AG09319 (cell line): ENCODE data around the gene NTHL1.

Experiments
- DNase-seq: peaks from one replicate; pipeline ENCODE4 v3.0.0-alpha.2; 2010; ENCODE audit warnings: low read depth; ENCODE audit errors: extremely low read depth
- TF ChIP-seq, protein P1 (sequence below): IDR thresholded peaks from 2 replicates; pipeline ENCODE4 v1.5.1; 2011; ENCODE audit warnings: low read depth, mild to moderate bottlenecking, inconsistent platforms, low read length, moderate library complexity

The NTHL1 gene

DNA sequence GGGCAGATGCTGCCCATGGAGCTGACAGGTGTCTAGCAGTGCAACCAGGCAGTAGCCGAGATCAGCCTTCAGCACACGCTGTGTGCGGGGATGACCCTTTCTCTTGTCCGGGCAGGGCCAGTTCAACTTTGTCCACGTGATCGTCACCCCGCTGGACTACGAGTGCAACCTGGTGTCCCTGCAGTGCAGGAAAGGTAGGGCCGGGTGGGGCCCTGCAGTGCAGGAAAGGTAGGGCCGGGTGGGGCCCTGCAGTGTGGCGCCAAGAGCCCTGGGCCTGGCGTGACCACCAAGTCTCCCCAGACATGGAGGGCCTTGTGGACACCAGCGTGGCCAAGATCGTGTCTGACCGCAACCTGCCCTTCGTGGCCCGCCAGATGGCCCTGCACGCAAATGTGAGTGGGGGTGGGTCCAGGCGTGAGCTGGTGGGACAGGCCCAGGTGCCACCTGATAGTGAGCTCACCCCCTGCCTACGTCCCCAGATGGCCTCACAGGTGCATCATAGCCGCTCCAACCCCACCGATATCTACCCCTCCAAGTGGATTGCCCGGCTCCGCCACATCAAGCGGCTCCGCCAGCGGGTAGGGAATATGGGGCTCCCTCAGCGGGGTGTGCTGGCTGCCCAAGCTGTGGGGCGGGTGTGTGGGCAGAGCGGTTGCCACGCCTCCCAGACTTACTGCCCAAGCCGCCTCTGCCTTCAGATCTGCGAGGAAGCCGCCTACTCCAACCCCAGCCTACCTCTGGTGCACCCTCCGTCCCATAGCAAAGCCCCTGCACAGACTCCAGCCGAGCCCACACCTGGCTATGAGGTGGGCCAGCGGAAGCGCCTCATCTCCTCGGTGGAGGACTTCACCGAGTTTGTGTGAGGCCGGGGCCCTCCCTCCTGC is 40.4 kb upstream of the NTHL1 start:
- no peak for DNase-seq
- TF ChIP-seq, protein P1, sequence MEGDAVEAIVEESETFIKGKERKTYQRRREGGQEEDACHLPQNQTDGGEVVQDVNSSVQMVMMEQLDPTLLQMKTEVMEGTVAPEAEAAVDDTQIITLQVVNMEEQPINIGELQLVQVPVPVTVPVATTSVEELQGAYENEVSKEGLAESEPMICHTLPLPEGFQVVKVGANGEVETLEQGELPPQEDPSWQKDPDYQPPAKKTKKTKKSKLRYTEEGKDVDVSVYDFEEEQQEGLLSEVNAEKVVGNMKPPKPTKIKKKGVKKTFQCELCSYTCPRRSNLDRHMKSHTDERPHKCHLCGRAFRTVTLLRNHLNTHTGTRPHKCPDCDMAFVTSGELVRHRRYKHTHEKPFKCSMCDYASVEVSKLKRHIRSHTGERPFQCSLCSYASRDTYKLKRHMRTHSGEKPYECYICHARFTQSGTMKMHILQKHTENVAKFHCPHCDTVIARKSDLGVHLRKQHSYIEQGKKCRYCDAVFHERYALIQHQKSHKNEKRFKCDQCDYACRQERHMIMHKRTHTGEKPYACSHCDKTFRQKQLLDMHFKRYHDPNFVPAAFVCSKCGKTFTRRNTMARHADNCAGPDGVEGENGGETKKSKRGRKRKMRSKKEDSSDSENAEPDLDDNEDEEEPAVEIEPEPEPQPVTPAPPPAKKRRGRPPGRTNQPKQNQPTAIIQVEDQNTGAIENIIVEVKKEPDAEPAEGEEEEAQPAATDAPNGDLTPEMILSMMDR = no peak

- no peak for DNase-seq
- TF ChIP-seq, protein P1 = no peak
Measured at GRCh38 chr16:2086812-2087747, 39.4 kb upstream of the NTHL1 start.

DNA sequence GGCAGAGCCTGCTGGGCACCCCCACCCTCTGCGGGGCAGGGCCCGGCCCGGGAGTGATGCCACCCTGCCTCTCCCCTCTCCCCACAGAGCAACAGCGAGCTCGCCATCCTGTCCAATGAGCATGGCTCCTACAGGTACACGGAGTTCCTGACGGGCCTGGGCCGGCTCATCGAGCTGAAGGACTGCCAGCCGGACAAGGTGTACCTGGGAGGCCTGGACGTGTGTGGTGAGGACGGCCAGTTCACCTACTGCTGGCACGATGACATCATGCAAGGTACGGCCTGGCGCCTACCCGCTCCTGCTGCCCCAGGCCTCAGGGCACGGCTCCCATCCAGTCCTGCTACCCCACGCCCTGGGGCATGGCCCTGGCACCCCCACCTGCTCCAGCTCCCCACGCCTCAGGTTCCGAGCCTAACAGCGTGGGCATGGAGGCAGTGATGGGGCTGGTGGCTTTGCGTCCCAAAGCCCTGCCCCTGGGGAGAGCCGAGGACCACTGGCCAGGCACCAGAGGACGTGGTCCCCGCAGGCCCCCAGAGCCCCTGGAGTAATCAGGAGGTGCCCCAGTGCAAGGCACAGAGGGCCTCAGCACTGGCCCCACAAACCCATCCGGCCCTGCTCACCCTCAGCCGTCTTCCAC is 38.6 kb upstream of the NTHL1 start:
- TF ChIP-seq, protein P1 = no peak
- no peak for DNase-seq

- TF ChIP-seq, protein P1 = no peak
- no peak for DNase-seq
Measured at GRCh38 chr16:2085669-2086068, 38.0 kb upstream of the NTHL1 start.

GRCh38 chr16:2084895-2085625 is 37.4 kb upstream of the NTHL1 start:
- no peak for DNase-seq
- TF ChIP-seq, protein P1 = no peak

DNA sequence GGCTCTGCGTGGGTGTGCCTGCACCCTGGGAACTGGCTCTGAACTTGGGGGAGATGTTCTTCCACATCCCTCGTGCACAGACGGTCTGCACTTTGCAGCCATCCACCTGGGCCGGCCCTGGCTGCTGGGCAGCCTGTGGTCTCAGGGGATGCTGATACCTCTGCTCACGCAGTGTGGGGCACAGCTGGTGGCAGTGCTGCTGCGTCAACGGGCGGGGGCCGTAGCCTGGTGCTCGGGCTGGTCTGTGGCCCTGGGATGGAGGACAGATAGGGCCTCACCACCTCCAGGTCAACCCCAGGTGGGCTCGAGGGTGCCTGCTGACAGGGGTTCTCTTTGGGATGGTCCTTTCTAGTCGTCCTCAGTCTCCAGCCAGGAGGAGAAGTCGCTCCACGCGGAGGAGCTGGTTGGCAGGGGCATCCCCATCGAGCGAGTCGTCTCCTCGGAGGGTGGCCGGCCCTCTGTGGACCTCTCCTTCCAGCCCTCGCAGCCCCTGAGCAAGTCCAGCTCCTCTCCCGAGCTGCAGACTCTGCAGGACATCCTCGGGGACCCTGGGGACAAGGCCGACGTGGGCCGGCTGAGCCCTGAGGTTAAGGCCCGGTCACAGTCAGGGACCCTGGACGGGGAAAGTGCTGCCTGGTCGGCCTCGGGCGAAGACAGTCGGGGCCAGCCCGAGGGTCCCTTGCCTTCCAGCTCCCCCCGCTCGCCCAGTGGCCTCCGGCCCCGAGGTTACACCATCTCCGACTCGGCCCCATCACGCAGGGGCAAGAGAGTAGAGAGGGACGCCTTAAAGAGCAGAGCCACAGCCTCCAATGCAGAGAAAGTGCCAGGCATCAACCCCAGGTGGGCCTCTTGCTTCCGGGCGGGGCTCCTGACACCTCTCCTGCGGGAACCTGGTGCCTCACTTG is 36.5 kb upstream of the NTHL1 start:
- DNase-seq = no peak
- TF ChIP-seq, protein P1 = no peak
